Colonic mucosa (tissue), 4 donors: ENCODE results near the gene SH3YL1. TPM values are rescaled to one million over a fixed set of nuclear protein-coding genes. Genes with fewer than 3 reads are reported as not detected.

Source experiments
- DNase-seq: peaks from one replicate; pipeline ENCODE4 v3.0.0-alpha.2; 2020
- H3K27ac ChIP-seq: fragments of 200-600 bp; one replicate; pipeline ENCODE4 v1.8.0; 2021
- H3K27me3 ChIP-seq: fragments of 200-600 bp; one replicate; pipeline ENCODE4 v1.8.0; 2021
- H3K36me3 ChIP-seq: fragments of 200-600 bp; one replicate; pipeline ENCODE4 v1.8.0; 2021
- H3K4me1 ChIP-seq: fragments of 200-600 bp; one replicate; pipeline ENCODE4 v1.8.0; 2021; ENCODE audit warnings: mild to moderate bottlenecking
- H3K4me3 ChIP-seq: fragments of 200-600 bp; one replicate; pipeline ENCODE4 v1.8.0; 2021
- H3K9ac ChIP-seq, 2 donors: one replicate each; pipeline ENCODE4 v1.7.0; 2013; ENCODE audit warnings: control low read depth in 2 of 2, low read depth in 2 of 2, low read length in 2 of 2
- H3K9me3 ChIP-seq: fragments of 200-600 bp; one replicate; pipeline ENCODE4 v1.8.0; 2021
- CTCF ChIP-seq: fragments of 200-600 bp; IDR thresholded peaks from one replicate; pipeline ENCODE4 v1.8.0; 2022; ENCODE audit warnings: antibody characterized with exemption, mild to moderate bottlenecking
- intact Hi-C: fragments of 100-400 bp; cut with DNase I; formaldehyde crosslinking; loops from one replicate; pipeline ENCODE4 v1.14.1; 2022
- total RNA-seq, 2 donors: library from RNA; stranded (reverse); fragmentation: NEBNext Ultra II Directional in 1 of 2; extraction: Animal tissue kit (Norgen Biotek cat#: 25700) in 1 of 2; gene quantifications; one replicate each; pipeline ENCODE4 v1.2.1, GENCODE V29; 2021
- donor health status: healthy.
- donor health status: DM: no; HTN: no; CAD: no.
- donor health status: DM: no; HTN: no; CAD: no.

Gene SH3YL1
- total RNA-seq, 2 donors from 2014 or later: 116 to 139 TPM

- peak within 1 kb of the TSS; percentile 39 for H3K4me3 ChIP-seq
- no peaks in the 10 kb centered on the region for H3K36me3 ChIP-seq
- H3K4me1 ChIP-seq: peaks cover 11% of the 10 kb centered on the region
- peaks cover 34% of the 10 kb centered on the region for H3K27me3 ChIP-seq
- no peak within 1 kb of the TSS for H3K27ac ChIP-seq
- peak within 1 kb of the TSS in 1 of 2 donors; percentile 35 for H3K9ac ChIP-seq
- intact Hi-C loops: no loop called here
- no peak for TF ChIP-seq CTCF
- H3K9me3 ChIP-seq: no peaks in the 10 kb centered on the region
- DNase-seq: no peak
Observed at GRCh38 chr2:287911-288757, 24.3 kb upstream of the SH3YL1 start, which contains the start of gene ALKAL2. Gene ALKAL2, minus strand, starts transcription at chr2:288091. Its CDS starts 256 bp downstream, at chr2:287835.

GRCh38 chr2:287471-287885, 23.6 kb upstream of the SH3YL1 start:
- no peak overlapping the region for H3K27ac ChIP-seq
- no peaks in the 10 kb centered on the region for H3K9me3 ChIP-seq
- no peak for DNase-seq
- no peak for TF ChIP-seq CTCF
- peak overlapping the region; percentile 39 for H3K4me3 ChIP-seq
- H3K9ac ChIP-seq: peak overlapping the region in 1 of 2 donors; percentile 24
- intact Hi-C loops: no loop called here
- peaks cover 11% of the 10 kb centered on the region for H3K4me1 ChIP-seq
- H3K36me3 ChIP-seq: no peaks in the 10 kb centered on the region
- H3K27me3 ChIP-seq: peaks cover 34% of the 10 kb centered on the region

GRCh38 chr2:286774-287392, 23.1 kb upstream of the SH3YL1 start:
- no peak for DNase-seq
- peaks cover 34% of the 10 kb centered on the region for H3K27me3 ChIP-seq
- no peak for TF ChIP-seq CTCF
- peak overlapping the region; percentile 39 for H3K4me3 ChIP-seq
- H3K36me3 ChIP-seq: no peaks in the 10 kb centered on the region
- H3K9me3 ChIP-seq: no peaks in the 10 kb centered on the region
- H3K27ac ChIP-seq: no peak overlapping the region
- H3K4me1 ChIP-seq: peaks cover 11% of the 10 kb centered on the region
- intact Hi-C loops: no loop called here
- H3K9ac ChIP-seq: peak overlapping the region in 1 of 2 donors; percentile 24

GRCh38 chr2:286035-286434, 22.2 kb upstream of the SH3YL1 start:
- Histone ChIP-seq H3K9ac (no peak overlapping the region), H3K4me3 (no peak overlapping the region), H3K36me3 (no peaks in the 10 kb centered on the region), H3K27me3 (peaks cover 34% of the 10 kb centered on the region), H3K9me3 (no peaks in the 10 kb centered on the region), H3K27ac (no peak overlapping the region), H3K4me1 (peaks cover 11% of the 10 kb centered on the region)
- DNase-seq: no peak
- intact Hi-C loops: no loop called here
- TF ChIP-seq CTCF: no peak

- intact Hi-C loops: no loop called here
Observed at GRCh38 chr2:285531-285930, 21.7 kb upstream of the SH3YL1 start.

More at GRCh38 chr2:285531-285930, 21.7 kb upstream of the SH3YL1 start:
- Histone ChIP-seq H3K9me3 (no peaks in the 10 kb centered on the region), H3K4me3 (no peak overlapping the region), H3K4me1 (peaks cover 11% of the 10 kb centered on the region), H3K36me3 (no peaks in the 10 kb centered on the region), H3K27ac (no peak overlapping the region), H3K27me3 (peaks cover 34% of the 10 kb centered on the region), H3K9ac (no peak overlapping the region)
- DNase-seq: no peak
- no peak for TF ChIP-seq CTCF
